Measurements from ENCODE around the gene TMEM150B.

The TMEM150B gene

DNA sequence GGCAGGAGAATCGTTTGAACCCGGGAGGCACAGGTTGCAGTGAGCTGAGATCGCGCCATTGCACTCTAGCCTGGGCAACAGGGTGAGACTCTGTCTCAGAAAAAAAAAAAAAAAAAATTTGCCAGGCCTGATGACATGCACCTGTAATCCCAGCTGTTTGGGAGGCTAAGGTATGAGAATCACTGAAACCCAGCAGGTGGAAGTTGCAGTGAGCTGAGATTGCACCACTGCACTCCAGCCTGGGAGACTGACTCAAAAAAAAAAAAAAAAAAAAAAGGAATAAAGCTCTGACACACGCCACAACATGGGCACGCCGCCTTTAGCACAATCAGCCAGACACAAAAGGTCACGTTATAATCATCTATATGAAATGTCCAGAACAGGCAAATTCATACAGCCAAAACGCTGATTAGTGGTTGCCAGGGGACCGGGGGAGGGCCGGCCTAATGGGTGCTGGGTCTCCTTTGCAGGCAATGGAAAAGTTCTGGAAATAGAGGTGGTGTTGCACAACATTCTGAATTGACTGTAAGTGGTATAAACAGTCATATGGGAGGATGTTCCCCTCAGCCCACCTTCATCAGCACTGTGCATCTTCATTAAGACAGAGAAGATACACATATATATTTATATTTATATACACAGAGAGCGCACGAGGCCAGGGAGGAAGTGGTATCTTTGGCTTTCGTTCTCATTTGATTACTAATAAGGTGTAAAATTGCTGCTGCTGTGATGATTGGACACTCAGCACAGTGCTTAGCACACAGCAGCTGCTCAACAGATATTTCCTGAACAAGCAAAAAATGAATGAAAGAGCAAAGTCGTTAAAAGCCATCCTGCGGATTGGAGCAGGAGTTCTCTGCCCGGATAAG, 49.1 kb downstream of the TMEM150B start:
- DNase-seq, result no peak

DNA sequence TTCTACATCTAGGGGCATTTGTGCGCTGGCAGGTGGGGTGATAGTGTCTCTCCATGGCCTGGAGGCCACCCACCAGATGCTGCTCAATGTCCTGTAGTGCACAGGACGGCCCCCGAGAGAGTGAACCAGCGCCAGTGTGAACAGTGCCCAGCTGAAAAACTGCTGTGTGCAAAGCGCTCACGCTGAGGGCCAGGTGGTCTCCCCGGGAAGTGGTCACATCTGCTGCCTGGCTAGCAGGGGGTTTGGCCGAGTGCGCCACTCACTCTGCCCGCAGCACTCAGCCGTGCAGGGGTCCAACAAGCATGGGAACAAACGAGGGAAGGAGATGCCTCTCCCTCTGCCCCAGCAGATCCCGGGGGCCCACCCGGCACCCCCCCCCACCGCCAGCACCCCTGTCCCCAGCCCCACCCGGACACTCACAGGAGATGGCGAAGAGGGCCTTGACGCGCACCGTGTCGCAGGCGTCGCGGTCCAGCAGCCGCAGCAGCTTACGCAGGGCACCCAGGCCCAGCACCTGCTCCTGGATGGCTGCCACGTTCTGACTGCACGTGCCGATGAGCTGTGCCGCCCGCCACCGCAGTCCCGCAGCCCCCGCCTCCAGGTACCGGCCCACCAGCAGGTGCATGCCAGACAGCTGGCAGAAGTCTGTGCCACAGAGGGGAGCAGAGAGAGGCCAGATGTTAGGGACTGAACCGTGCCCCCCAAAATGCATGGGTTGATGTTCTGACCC, 51.0 kb downstream of the TMEM150B start:
- DNase-seq, result no peak

DNA sequence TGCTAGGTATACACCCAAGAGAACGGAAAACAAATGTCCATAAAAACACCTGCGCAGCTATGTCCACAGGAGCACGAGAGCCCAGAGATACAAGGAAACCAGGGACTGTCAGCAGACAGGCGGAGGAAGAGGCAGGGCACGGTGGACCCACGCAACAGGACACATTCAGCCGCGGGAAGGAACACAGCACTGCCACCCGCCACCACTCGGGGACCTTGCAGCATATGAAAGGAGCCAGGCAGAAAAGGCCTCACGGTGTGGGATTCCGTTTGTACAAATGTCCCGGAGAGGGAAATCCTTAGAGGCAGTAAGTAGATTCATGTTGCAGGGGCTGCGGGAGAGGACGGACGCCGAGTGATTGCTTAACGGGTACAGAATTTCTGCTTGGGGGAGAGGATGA, 53.0 kb downstream of the TMEM150B start:
- no peak for DNase-seq

DNA sequence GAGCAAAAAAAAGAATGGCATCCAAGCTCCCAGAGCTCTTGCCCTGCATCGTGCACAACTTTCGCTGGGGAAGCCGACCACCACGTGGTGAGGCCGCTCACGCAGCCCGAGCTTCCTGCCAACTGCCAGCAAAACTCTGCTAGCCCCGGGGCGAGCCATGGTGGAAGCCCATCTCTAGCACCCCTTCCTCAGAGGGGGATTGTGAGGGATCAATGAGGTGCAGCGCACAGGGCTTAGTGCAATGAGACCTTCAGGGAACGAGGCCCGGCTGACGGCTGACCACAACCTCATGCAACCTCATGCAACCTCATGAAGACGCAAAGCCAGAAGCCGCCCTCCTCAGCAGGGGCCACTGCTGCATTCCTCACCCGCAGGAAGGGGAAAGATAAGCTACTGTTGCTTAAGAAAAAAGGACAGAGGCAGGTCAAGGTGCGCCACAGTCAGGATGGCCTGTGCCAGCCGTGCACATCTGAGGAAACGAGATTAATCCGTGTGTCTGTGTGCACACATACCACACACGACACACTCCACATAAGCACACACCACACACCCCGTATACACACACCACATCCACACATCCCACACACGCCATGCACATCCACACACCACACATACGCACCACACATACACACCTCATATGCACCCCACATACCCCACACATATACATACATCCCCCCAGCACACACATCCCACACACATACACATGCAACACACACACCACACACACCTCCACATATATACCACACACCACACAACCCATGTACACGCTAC, 54.8 kb downstream of the TMEM150B start:
- DNase-seq, result no peak

DNA sequence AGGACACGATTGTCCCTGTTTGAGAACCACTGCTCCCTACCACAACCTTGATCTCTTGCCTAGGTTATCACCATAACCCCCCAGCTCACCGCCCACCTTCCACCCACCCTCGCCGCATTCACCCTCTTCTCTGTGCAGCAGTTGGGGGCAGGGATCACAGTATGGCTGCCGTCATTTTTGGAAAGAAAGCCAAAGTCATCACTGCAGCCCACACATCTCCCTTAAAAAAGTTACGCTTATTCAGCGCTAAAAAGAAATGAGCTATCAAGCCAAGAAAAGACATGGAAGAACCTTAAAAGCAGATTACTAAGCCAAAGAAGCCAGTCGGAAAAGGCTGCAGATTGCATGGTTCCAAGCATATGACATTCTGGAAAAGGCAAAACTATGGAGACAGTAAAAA, 55.8 kb downstream of the TMEM150B start:
- DNase-seq, result no peak

DNA sequence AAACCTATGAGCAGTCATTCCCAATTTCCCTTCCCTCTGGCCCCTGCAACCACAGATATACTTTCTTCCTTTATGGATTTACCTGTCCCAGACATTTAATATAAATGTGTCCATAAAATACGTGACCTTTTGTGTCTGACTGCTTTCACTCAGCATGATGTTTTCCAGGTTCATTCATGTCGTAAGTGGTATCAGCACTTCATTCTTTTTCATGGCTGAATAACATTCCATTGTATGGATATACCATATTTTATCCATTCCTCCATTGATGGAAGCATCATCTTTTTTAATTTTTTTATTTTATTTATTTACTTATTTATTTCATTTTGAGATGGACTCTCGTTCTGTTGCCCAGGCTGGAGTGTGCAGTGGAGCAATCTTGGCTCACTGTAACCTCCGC, 58.3 kb downstream of the TMEM150B start:
- no peak for DNase-seq

DNA sequence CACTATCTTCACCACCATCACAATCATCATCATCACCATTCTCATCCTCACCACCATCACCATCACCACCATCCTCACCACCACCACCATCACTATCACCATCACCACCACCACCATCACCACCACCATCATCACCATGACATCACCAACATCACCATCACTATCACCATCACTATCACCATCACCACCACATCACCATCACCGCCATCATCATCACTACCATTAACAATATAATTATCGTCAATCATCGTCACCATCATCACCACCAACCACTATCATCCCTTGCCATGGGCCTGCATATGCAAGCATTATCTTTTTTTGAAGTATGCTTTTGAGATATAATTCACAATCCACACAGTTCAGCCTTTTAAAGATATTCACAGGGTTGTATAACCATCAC, 58.7 kb downstream of the TMEM150B start:
- no peak for DNase-seq

DNA sequence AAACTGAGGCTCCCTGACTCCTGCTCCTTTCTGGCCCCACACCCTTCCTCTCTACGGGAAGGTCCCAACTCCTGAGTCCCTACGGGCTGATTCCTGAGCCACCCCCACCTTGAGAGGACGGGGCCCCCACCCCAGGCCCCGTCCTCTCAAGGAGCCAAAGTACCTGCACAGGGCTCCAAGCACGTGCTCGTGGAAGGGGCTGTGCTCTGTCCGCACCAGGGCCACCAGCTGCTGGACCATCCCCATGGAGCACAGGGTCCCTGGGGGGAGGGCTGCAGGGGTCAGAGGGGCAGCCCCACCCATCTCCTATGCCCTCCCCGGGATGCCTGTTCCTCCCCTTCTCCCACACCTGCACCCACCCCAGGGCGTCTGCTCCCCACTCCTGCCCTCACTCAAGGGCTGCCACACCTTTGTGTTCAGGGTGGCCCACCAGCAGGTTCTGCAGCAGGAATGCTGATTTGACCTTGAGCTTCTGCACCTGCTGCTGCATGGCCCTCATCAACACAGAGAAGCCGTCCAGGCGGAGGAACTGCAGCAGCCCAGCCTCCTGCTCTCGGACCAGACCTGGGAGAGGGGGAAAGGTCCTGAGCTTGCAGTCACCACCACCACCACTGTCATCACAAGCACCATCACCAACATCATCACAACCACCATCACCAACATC, 59.3 kb downstream of the TMEM150B start:
- DNase-seq, result no peak

DNA sequence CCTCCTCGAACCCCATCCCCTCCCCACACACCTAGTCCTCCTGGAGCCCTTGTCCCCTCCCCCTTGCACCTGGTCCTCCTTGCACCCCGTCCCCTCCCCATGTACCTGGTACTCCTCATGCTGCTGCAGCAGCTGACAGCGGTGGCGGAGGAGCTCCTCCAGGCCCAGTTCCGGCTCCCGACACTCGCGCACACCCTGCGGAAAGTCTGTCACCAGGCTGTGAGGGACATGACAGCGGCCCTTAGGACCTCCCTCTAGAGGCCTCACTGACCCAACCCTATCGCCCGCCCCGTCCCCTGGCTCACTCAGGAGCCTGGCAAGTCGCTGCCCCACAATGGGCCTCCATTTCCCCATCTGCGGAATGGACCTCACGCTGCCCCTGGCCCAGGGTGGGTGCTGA, 60.0 kb downstream of the TMEM150B start:
- DNase-seq, result no peak

DNA sequence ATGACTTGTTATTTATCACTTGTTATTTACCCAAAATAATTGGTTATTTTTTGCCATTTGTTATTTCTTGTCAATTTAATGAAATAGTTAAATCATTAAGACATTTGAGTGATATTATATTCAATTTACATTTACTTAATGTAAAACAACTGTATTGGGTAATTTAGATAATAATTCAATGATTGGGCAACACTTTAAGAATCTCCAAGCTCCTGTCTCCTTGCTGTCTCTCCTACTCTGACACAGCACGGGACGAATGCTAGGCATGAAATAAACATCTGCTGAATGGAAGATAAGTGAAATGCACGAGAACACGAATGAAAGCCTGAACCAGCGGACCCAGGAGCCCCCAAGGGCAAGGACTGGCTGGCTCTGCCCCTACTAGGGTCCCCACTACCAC, 60.6 kb downstream of the TMEM150B start:
- no peak for DNase-seq

Data from OCI-M1 (cell line).